PFSK-1 (cell line): ENCODE results near the gene ECI2.

ENCODE experiments used
- FOXP2 ChIP-seq: optimal IDR thresholded peaks from 2 replicates; pipeline ENCODE3; 2011; ENCODE audit warnings: borderline replicate concordance, control low read depth, inconsistent platforms; ENCODE audit not compliant: insufficient read depth; ENCODE audit errors: extremely low read length, extremely low read depth
- POLR2AphosphoS5 ChIP-seq: IDR thresholded peaks from 2 replicates; pipeline ENCODE4 v1.6.1; 2012; ENCODE audit warnings: low read depth, mild to moderate bottlenecking, control low read depth, low read length, moderate library complexity
- SIN3A ChIP-seq: IDR thresholded peaks from 2 replicates; pipeline ENCODE4 v1.6.1; 2012; ENCODE audit warnings: mild to moderate bottlenecking, low read length, moderate library complexity, borderline replicate concordance; ENCODE audit not compliant: insufficient read depth
- TAF1 ChIP-seq: IDR thresholded peaks from 2 replicates; pipeline ENCODE4 v1.6.1; 2012; ENCODE audit warnings: low read length, control low read depth, borderline replicate concordance; ENCODE audit not compliant: insufficient read depth
- TF ChIP-seq, protein P1 (sequence below), 2 experiments: IDR thresholded peaks; 2 replicates each; pipeline versions ENCODE4 v1.6.1 to v1.8.0; 2011 to 2012; ENCODE audit warnings: low read depth in 2 of 2, low read length in 2 of 2, control low read depth in 1 of 2, inconsistent platforms in 1 of 2, mild to moderate bottlenecking in 1 of 2, moderate library complexity in 1 of 2; ENCODE audit not compliant: insufficient read depth in 1 of 2

Gene ECI2

DNA sequence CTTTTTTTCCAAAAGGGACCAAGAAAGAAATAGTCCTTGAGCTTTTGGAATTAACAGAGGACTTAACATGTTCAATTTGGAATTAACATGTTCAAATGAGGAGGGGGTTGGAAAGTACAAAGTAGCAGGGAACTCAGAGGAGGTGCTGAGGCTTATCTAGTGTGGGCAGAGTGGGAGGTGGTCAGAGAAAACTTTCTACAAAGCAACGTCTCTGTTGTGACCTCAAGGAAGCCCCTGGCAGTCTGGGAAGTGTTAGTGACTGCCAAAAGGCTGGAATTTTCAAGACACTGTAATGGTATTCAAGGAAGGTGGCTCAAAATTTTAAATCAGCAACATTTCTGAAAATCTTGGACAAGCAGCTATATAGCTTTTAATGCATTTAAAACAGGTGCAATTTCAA is 7.3 kb downstream of the ECI2 start:
- TF ChIP-seq SIN3A (no peak), POLR2AphosphoS5 (no peak), FOXP2 (no peak), TAF1 (no peak)
- TF ChIP-seq, protein P1, sequence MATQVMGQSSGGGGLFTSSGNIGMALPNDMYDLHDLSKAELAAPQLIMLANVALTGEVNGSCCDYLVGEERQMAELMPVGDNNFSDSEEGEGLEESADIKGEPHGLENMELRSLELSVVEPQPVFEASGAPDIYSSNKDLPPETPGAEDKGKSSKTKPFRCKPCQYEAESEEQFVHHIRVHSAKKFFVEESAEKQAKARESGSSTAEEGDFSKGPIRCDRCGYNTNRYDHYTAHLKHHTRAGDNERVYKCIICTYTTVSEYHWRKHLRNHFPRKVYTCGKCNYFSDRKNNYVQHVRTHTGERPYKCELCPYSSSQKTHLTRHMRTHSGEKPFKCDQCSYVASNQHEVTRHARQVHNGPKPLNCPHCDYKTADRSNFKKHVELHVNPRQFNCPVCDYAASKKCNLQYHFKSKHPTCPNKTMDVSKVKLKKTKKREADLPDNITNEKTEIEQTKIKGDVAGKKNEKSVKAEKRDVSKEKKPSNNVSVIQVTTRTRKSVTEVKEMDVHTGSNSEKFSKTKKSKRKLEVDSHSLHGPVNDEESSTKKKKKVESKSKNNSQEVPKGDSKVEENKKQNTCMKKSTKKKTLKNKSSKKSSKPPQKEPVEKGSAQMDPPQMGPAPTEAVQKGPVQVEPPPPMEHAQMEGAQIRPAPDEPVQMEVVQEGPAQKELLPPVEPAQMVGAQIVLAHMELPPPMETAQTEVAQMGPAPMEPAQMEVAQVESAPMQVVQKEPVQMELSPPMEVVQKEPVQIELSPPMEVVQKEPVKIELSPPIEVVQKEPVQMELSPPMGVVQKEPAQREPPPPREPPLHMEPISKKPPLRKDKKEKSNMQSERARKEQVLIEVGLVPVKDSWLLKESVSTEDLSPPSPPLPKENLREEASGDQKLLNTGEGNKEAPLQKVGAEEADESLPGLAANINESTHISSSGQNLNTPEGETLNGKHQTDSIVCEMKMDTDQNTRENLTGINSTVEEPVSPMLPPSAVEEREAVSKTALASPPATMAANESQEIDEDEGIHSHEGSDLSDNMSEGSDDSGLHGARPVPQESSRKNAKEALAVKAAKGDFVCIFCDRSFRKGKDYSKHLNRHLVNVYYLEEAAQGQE (IDR thresholded peaks at IDR 0.05; ENCODE audit: insufficient read depth in 1 of 2, low read depth in 2 of 2, low read length in 2 of 2) = no peak

DNA sequence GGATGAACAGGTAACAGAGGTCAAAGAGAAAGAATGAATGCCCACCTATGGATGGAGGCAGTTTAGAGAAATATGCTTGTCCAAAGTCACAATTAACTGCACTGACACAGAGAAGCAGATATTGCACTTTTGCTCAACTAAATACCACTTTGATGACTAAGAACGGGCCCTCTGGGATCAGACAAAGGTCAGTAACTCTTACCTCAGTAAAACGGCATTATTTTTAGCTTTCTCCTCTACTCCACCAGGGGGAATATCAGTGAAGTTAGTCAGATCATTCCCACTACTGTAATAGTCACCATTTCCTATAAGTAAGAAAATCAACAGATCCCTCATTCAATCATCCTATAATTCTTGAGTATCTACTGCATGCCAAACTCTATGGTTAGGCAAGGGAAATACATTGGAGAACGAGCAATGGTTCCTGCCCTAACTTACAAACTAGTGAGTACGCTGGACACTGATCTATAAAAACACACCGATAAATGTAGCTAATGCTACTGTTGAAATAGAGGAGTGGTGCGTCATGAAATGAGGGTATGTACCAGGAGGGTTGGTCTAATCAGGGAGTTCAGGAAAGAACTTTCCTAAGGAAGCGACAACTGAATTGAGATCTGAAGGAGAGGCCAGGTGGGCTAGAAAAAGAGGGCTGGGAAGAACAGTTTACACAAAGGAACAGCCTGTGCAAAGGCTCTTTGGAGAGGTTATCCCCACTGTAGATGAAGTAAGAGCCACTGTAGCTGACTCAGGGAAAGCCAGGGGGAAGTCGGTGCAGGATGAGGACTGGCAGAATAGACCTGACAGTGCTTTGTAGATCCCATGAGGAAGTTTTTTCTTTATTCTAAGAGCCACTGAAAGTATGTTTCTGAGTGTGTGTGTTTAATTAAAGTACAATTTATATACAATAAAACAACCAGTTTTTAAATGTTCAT is 9.2 kb downstream of the ECI2 start:
- no peak for TF ChIP-seq FOXP2
- TF ChIP-seq, protein P1 (IDR thresholded peaks at IDR 0.05; ENCODE audit: insufficient read depth in 1 of 2, low read depth in 2 of 2, low read length in 2 of 2) = no peak
- TF ChIP-seq POLR2AphosphoS5 = no peak
- TF ChIP-seq SIN3A = no peak
- no peak for TF ChIP-seq TAF1

DNA sequence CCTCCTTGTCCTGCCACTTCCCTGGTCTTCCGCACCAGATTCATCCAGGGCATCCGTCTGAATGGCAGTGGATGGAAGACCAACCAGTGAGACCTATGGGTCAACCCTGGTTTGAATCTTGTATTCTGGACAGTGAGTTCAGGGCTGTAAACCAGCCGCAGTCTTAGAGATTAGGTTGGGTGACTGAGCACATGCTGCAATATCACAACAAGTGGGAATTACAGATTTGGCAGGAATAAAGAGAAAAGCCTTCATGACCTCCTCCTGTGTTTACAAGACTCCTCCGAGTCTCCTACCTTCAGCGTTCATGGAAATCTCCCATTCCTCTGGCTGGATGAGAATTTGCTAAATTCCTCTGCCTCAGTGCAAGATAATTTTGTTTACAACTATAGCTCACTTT is 9.9 kb downstream of the ECI2 start:
- no peak for TF ChIP-seq FOXP2
- no peak for TF ChIP-seq SIN3A
- no peak for TF ChIP-seq POLR2AphosphoS5
- no peak for TF ChIP-seq TAF1
- TF ChIP-seq, protein P1 (IDR thresholded peaks at IDR 0.05; ENCODE audit: insufficient read depth in 1 of 2, low read depth in 2 of 2, low read length in 2 of 2) = no peak

- no peak for TF ChIP-seq SIN3A
- TF ChIP-seq, protein P1 (IDR thresholded peaks at IDR 0.05; ENCODE audit: insufficient read depth in 1 of 2, low read depth in 2 of 2, low read length in 2 of 2) = no peak
- TF ChIP-seq POLR2AphosphoS5 = no peak
- TF ChIP-seq TAF1 = no peak
- TF ChIP-seq FOXP2 = no peak
Measured at GRCh38 chr6:4124351-4124750, 11.0 kb downstream of the ECI2 start.
